HepG2 (cell line): Measurements from ENCODE around the gene ELMOD3. TPM values are rescaled to one million over a fixed set of nuclear protein-coding genes. Genes with fewer than 3 reads are reported as not detected.

Experiments
- ARNT2 ChIP-seq: sonication (generic); formaldehyde crosslinking; IDR thresholded peaks from 2 replicates; pipeline ENCODE4 v1.8.0; 2022; ENCODE audit warnings: mild to moderate bottlenecking, low read depth, missing genetic modification reagents, moderate library complexity
- ELF4 ChIP-seq: sonication (generic); formaldehyde crosslinking; IDR thresholded peaks from 2 replicates; pipeline ENCODE4 v1.5.0; 2020; ENCODE audit warnings: missing genetic modification reagents, mild to moderate bottlenecking, moderate library complexity, borderline replicate concordance
- FOXK2 ChIP-seq: fragments of 450-650 bp; IDR thresholded peaks from 2 replicates; pipeline ENCODE4 v1.6.1; 2016
- HNRNPLL ChIP-seq: fragments of 200-400 bp; formaldehyde crosslinking; IDR thresholded peaks from 2 replicates; pipeline ENCODE4 v1.6.1; 2017; ENCODE audit warnings: mild to moderate bottlenecking, low read depth, low read length; ENCODE audit not compliant: poor library complexity, severe bottlenecking
- HOXA9 ChIP-seq: sonication (generic); formaldehyde crosslinking; IDR thresholded peaks from 2 replicates; pipeline ENCODE4 v1.8.1; 2022; ENCODE audit warnings: missing genetic modification reagents, mild to moderate bottlenecking, moderate library complexity, borderline replicate concordance
- KLF16 ChIP-seq, 2 experiments: sonication (generic) in 1 of 2; formaldehyde crosslinking in 1 of 2; IDR thresholded peaks; 2 replicates each; pipeline versions ENCODE4 v1.6.1 to v1.8.0; 2016 to 2023; ENCODE audit warnings: missing genetic modification reagents in 2 of 2, missing compliant biosample characterization in 1 of 2
- MATR3 ChIP-seq: sonication (generic); formaldehyde crosslinking; IDR thresholded peaks from 2 replicates; pipeline ENCODE4 v1.4.0; 2020; ENCODE audit warnings: missing genetic modification reagents
- MAZ ChIP-seq, 2 experiments: sonication (generic) in 1 of 2; formaldehyde crosslinking in 1 of 2; IDR thresholded peaks; 2 replicates each; pipeline versions ENCODE4 v1.5.0 to v1.6.1; 2012 to 2020; ENCODE audit warnings: low read depth in 2 of 2, mild to moderate bottlenecking in 2 of 2, borderline replicate concordance in 1 of 2, improper control_type of control experiment in 1 of 2, low read length in 1 of 2, missing genetic modification reagents in 1 of 2, moderate library complexity in 1 of 2
- MBD4 ChIP-seq: IDR thresholded peaks from 2 replicates; pipeline ENCODE4 v1.6.1; 2012; ENCODE audit warnings: low read length, inconsistent platforms, borderline replicate concordance
- REL ChIP-seq: sonication (generic); formaldehyde crosslinking; conservative IDR thresholded peaks from 2 replicates; pipeline ENCODE4 v1.8.0; 2022; ENCODE audit warnings: mild to moderate bottlenecking, missing genetic modification reagents, moderate library complexity
- ZNF234 ChIP-seq: sonication (generic); formaldehyde crosslinking; conservative IDR thresholded peaks from 2 replicates; pipeline ENCODE4 v1.5.1; 2020; ENCODE audit warnings: mild to moderate bottlenecking, missing genetic modification reagents
- ZNF292 ChIP-seq: sonication (generic); formaldehyde crosslinking; IDR thresholded peaks from 2 replicates; pipeline ENCODE4 v1.8.1; 2022; ENCODE audit warnings: mild to moderate bottlenecking, low read depth, missing genetic modification reagents, borderline replicate concordance
- ZNF660 ChIP-seq: sonication (generic); formaldehyde crosslinking; IDR thresholded peaks from 2 replicates; pipeline ENCODE4 v1.5.1; 2020; ENCODE audit warnings: mild to moderate bottlenecking, low read depth, missing genetic modification reagents, borderline replicate concordance
- ZSCAN12 ChIP-seq: sonication (generic); formaldehyde crosslinking; IDR thresholded peaks from 2 replicates; pipeline ENCODE4 v1.9.0; 2021; ENCODE audit warnings: mild to moderate bottlenecking, missing genetic modification reagents
- polyA plus RNA-seq, 8 experiments: library from polyadenylated mRNA; depleted of rRNA in 3 of 8; stranded (reverse) in 7 of 8; unstranded in 1 of 8; fragments of >200 nt; fragmentation: Illumina TruSeq in 4 of 8; extraction: Trizol in 4 of 8; gene quantifications; 2 replicates each; pipeline versions ENCODE4 v1.2.1 to v1.2.3, GENCODE V29; 2011 to 2016; ENCODE audit warnings: low read depth in 4 of 8, missing spikeins in 1 of 8, mixed read lengths in 1 of 8; ENCODE audit not compliant: insufficient read depth in 1 of 8
- total RNA-seq, 5 experiments: library from RNA; depleted of rRNA; stranded (reverse); fragments of >200 nt; fragmentation: Illumina TruSeq; extraction: Trizol; gene quantifications; 2 replicates each; pipeline ENCODE4 v1.2.3, GENCODE V29; 2016; ENCODE audit warnings: low read depth in 1 of 5
- TF ChIP-seq, protein P1 (sequence below): sonication (generic); formaldehyde crosslinking; IDR thresholded peaks from 2 replicates; pipeline ENCODE4 v1.4.0; 2020; ENCODE audit warnings: missing genetic modification reagents; ENCODE audit errors: not compliant biosample characterization
- TF ChIP-seq, protein P2 (sequence below): sonication (generic); formaldehyde crosslinking; IDR thresholded peaks from 2 replicates; pipeline ENCODE4 v1.8.1; 2023; ENCODE audit warnings: mild to moderate bottlenecking, missing genetic modification reagents
- TF ChIP-seq, protein P3 (sequence below): sonication (generic); formaldehyde crosslinking; IDR thresholded peaks from 2 replicates; pipeline ENCODE4 v1.5.0; 2020; ENCODE audit warnings: mild to moderate bottlenecking, missing genetic modification reagents, borderline replicate concordance

ELMOD3 gene
- total and polyA plus RNA-seq, 2 of the 13 experiments (the other 11 are each of a cell fraction or from before 2014, with no cell fraction given): 13.3 to 19.5 TPM

DNA sequence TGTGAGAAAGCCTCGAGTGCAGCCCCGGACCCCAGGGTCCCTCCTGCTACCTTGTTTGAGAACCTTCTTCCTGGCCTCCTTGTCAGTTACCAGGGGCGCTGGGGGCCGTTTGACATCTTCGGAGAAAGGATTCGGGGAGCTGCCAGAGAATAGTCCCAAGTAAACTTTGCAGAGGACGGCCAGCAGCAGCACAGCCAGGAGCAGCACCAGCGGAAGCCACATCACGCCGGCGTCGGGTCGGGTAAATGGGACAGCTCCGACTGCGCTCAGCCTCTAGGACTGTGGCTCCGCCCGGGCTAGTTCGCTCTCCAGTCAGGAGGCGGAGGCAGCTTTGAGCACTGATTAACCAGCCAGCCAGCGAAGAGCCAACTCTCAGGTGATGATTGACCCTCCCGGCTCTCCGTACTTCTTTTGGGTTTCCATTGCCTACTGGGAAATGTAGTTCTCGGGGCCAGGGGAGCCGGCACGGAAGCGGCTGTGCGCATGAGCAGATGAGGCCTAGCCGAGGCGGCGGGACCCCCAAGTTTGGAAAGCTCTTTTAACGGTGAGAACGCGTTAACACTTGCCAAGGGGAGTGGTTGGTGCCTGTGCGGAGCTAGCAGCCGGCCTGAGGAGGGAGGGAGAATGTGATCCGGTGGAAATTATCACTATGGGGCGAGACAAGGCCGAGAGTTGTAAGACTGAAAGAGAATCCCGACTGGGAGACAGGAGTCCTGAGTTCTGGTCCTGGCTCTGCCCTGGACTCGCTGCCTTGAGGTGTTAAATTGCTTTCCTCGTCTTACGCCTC is at the start of gene ELMOD3, which contains the start of gene RETSAT (continued):
- 0 out of 2 replicates have a peak, but pooled peaks have one; percentile 36 for TF ChIP-seq FOXK2
- TF ChIP-seq, protein P1, sequence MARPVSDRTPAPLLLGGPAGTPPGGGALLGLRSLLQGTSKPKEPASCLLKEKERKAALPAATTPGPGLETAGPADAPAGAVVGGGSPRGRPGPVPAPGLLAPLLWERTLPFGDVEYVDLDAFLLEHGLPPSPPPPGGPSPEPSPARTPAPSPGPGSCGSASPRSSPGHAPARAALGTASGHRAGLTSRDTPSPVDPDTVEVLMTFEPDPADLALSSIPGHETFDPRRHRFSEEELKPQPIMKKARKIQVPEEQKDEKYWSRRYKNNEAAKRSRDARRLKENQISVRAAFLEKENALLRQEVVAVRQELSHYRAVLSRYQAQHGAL (CRISPR knock-in tag): peak; percentile 95
- TF ChIP-seq KLF16 (CRISPR knock-in tag; IDR thresholded peaks at IDR 0.05): peak; percentile 48 to 95; a peak in 2 of 4 replicates
- TF ChIP-seq ZNF292 (CRISPR knock-in tag): no peak
- TF ChIP-seq, protein P2, sequence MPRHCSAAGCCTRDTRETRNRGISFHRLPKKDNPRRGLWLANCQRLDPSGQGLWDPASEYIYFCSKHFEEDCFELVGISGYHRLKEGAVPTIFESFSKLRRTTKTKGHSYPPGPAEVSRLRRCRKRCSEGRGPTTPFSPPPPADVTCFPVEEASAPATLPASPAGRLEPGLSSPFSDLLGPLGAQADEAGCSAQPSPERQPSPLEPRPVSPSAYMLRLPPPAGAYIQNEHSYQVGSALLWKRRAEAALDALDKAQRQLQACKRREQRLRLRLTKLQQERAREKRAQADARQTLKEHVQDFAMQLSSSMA: no peak; the same call in 1 of the 2 replicates
- peak; percentile 86; the same call in 1 of the 2 replicates for TF ChIP-seq ZSCAN12 (CRISPR knock-in tag)
- no peak for TF ChIP-seq ZNF660
- peak; percentile 72; the same call in 1 of the 2 replicates for TF ChIP-seq HOXA9 (CRISPR knock-in tag)
- TF ChIP-seq ELF4 (CRISPR knock-in tag): peak; percentile 97
- no peak for TF ChIP-seq ZNF234
- peak; percentile 78 for TF ChIP-seq HNRNPLL
- TF ChIP-seq, protein P3, sequence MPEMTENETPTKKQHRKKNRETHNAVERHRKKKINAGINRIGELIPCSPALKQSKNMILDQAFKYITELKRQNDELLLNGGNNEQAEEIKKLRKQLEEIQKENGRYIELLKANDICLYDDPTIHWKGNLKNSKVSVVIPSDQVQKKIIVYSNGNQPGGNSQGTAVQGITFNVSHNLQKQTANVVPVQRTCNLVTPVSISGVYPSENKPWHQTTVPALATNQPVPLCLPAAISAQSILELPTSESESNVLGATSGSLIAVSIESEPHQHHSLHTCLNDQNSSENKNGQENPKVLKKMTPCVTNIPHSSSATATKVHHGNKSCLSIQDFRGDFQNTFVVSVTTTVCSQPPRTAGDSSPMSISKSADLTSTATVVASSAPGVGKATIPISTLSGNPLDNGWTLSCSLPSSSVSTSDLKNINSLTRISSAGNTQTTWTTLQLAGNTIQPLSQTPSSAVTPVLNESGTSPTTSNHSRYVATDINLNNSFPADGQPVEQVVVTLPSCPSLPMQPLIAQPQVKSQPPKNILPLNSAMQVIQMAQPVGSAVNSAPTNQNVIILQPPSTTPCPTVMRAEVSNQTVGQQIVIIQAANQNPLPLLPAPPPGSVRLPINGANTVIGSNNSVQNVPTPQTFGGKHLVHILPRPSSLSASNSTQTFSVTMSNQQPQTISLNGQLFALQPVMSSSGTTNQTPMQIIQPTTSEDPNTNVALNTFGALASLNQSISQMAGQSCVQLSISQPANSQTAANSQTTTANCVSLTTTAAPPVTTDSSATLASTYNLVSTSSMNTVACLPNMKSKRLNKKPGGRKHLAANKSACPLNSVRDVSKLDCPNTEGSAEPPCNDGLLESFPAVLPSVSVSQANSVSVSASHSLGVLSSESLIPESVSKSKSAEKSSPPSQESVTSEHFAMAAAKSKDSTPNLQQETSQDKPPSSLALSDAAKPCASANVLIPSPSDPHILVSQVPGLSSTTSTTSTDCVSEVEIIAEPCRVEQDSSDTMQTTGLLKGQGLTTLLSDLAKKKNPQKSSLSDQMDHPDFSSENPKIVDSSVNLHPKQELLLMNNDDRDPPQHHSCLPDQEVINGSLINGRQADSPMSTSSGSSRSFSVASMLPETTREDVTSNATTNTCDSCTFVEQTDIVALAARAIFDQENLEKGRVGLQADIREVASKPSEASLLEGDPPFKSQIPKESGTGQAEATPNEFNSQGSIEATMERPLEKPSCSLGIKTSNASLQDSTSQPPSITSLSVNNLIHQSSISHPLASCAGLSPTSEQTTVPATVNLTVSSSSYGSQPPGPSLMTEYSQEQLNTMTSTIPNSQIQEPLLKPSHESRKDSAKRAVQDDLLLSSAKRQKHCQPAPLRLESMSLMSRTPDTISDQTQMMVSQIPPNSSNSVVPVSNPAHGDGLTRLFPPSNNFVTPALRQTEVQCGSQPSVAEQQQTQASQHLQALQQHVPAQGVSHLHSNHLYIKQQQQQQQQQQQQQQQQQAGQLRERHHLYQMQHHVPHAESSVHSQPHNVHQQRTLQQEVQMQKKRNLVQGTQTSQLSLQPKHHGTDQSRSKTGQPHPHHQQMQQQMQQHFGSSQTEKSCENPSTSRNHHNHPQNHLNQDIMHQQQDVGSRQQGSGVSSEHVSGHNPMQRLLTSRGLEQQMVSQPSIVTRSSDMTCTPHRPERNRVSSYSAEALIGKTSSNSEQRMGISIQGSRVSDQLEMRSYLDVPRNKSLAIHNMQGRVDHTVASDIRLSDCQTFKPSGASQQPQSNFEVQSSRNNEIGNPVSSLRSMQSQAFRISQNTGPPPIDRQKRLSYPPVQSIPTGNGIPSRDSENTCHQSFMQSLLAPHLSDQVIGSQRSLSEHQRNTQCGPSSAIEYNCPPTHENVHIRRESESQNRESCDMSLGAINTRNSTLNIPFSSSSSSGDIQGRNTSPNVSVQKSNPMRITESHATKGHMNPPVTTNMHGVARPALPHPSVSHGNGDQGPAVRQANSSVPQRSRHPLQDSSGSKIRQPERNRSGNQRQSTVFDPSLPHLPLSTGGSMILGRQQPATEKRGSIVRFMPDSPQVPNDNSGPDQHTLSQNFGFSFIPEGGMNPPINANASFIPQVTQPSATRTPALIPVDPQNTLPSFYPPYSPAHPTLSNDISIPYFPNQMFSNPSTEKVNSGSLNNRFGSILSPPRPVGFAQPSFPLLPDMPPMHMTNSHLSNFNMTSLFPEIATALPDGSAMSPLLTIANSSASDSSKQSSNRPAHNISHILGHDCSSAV (CRISPR knock-in tag): peak; percentile 67; the same call in 1 of the 2 replicates
- no peak for TF ChIP-seq REL (CRISPR knock-in tag)
- TF ChIP-seq MAZ (IDR thresholded peaks at IDR 0.05; ENCODE audit: borderline replicate concordance, low read depth, low read length): 0 out of 2 replicates have a peak, but pooled peaks have one; percentile 42
- peak; percentile 95 for TF ChIP-seq MAZ (CRISPR knock-in tag; IDR thresholded peaks at IDR 0.05; ENCODE audit: low read depth)
- no peak for TF ChIP-seq MBD4
- TF ChIP-seq ARNT2 (CRISPR knock-in tag): no peak
- no peak for TF ChIP-seq MATR3 (CRISPR knock-in tag)
